ENCODE results near the gene CILP. TPM values are rescaled to one million over a fixed set of nuclear protein-coding genes. Genes with fewer than 3 reads are reported as not detected.

The CILP gene
- total RNA-seq, 4 donors from 2014 or later, result 5.4 to 49.9 (median 41.6) TPM

DNA sequence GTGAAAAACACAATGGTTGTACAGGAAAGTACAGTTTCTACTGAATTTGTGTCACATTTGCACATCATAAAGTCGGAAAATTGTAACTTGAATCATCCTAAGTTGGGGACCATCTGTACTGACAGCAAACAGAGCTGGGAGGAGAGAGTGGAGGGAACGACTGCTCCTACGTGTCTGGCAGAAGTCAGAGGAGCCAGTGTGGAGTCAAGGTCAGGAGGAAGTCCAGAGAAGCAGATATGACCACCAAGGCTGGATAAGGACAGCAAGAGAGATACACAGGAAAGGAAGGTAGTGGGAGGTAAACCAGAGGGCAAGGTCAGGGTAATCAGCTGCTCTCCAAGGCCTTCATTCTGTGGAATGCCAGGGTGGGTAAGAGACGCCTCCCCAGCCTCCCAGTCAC is 2.7 kb upstream of the CILP start:
- no peaks in the 10 kb centered on the region for H3K9me3 ChIP-seq
- TF ChIP-seq CTCF (IDR thresholded peaks at IDR 0.05 in 4 of 5, conservative IDR thresholded peaks at IDR 0.05 in 1 of 5), result no peak
- no peak for TF ChIP-seq POLR2A (IDR thresholded peaks at IDR 0.05)
- no peak for DNase-seq
- H3K36me3 ChIP-seq, result no peaks in the 10 kb centered on the region
- no peak for ATAC-seq
- H3K27ac ChIP-seq, result no peak overlapping the region
- intact Hi-C loops (cut with DNase I; ENCODE audit: low total_unique reads) (no loop called here), in situ Hi-C loops (cut with MboI; ENCODE audit: low sequenced_read_pairs in 4 of 4) (no loop called here)
- no peak overlapping the region for H3K4me3 ChIP-seq
- peaks cover 8 to 29% of the 10 kb centered on the region in 2 donors for H3K4me1 ChIP-seq
- H3K27me3 ChIP-seq, result no peaks in the 10 kb centered on the region

DNA sequence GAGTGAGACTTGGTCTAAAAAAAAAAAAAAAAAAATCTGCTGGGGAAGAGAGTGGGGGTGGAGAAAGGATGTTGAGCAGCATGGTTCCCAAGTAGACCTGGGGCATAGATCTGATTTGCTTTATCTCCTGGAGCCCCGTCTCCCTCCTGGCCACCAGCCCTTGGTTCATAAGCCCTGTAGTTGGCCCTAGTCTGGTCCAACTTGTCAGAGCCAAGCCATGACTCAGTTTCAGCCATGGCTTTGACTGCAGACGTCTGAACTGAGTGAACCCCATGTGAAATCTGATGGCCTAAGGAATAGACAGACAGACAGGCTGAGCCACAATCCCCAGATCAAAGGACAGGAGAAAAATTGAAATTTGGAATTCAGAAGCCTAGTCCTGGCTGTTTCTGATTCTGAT is 2.0 kb upstream of the CILP start:
- Histone ChIP-seq H3K27me3 (no peaks in the 10 kb centered on the region), H3K4me3 (no peak overlapping the region), H3K36me3 (no peaks in the 10 kb centered on the region), H3K27ac (no peak overlapping the region), H3K4me1 (peaks cover 8 to 29% of the 10 kb centered on the region in 2 donors), H3K9me3 (no peaks in the 10 kb centered on the region)
- in situ Hi-C loops (cut with MboI; ENCODE audit: low sequenced_read_pairs in 4 of 4) (no loop called here), intact Hi-C loops (cut with DNase I; ENCODE audit: low total_unique reads) (no loop called here)
- DNase-seq, result peak in 1 of 2 donors; percentile 39
- TF ChIP-seq CTCF (IDR thresholded peaks at IDR 0.05 in 4 of 5, conservative IDR thresholded peaks at IDR 0.05 in 1 of 5), result no peak
- TF ChIP-seq POLR2A (IDR thresholded peaks at IDR 0.05), result no peak
- no peak for ATAC-seq

DNA sequence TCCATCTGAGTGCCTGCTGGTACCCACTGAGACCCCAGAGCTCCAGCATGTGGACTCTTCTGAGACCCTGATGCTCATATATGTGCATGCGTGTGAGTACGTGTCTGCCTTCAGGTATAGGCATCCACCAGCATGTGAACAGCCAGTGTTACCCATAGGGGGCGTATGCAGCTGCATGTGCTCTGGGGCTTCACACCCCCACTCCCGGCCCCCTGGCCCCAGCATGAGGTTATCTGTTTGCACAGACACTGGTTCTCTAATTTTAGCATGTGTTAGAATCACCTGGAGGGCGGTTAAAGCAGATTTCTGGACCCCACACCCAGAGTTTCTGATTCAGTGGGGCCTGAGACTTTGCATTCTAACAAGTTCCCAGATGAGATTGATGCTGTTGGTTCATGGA is 824 bp upstream of the CILP start:
- Histone ChIP-seq H3K4me3 (no peak overlapping the region), H3K27me3 (no peaks in the 10 kb centered on the region), H3K4me1 (peaks cover 8 to 29% of the 10 kb centered on the region in 2 donors), H3K27ac (peak overlapping the region; percentile 41 to 77 (median 60)), H3K36me3 (no peaks in the 10 kb centered on the region), H3K9me3 (no peaks in the 10 kb centered on the region)
- no peak for ATAC-seq
- intact Hi-C loops (cut with DNase I; ENCODE audit: low total_unique reads) (no loop called here), in situ Hi-C loops (cut with MboI; ENCODE audit: low sequenced_read_pairs in 4 of 4) (no loop called here)
- no peak for DNase-seq
- TF ChIP-seq CTCF (IDR thresholded peaks at IDR 0.05 in 4 of 5, conservative IDR thresholded peaks at IDR 0.05 in 1 of 5) (no peak), POLR2A (IDR thresholded peaks at IDR 0.05) (no peak)

DNA sequence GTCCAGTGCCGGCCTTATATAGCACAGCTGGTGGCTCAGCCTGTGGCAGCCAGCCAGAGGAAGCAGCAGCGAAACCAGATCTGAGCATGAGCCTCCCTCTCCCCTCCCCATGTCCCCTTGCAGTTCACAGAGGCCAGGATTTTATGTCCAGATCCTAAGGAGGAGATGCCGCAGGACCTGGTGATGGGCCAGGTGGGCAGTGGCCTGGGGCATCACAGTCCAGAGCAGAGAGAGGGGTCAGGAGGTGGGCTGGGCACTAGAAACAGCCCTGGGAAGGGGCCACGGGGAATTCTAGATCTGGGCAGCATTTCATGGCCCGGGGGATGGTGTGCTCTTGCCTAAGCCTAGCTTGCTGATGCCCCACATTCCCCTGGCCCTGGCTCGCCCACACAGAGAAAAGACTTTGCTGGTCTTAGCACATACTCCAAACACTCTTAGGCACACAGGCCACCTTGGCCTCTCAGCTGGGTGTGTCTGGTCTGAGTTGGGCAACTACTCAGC is 259 bp upstream of the CILP start:
- peak; percentile 51 to 69 for DNase-seq
- H3K4me1 ChIP-seq, result peaks cover 8 to 29% of the 10 kb centered on the region in 2 donors
- ATAC-seq, result peak; percentile 79 to 81
- H3K36me3 ChIP-seq, result no peaks in the 10 kb centered on the region
- H3K27me3 ChIP-seq, result no peaks in the 10 kb centered on the region
- H3K9me3 ChIP-seq, result no peaks in the 10 kb centered on the region
- H3K4me3 ChIP-seq, result peak overlapping the region in 1 of 4 donors; percentile 29
- in situ Hi-C loops (cut with MboI; ENCODE audit: low sequenced_read_pairs in 4 of 4) (no loop called here), intact Hi-C loops (cut with DNase I; ENCODE audit: low total_unique reads) (no loop called here)
- H3K27ac ChIP-seq, result peak overlapping the region; percentile 41 to 77 (median 60)
- TF ChIP-seq POLR2A (IDR thresholded peaks at IDR 0.05) (no peak), CTCF (IDR thresholded peaks at IDR 0.05 in 4 of 5, conservative IDR thresholded peaks at IDR 0.05 in 1 of 5) (no peak)

Measured in gastrocnemius medialis (tissue), 4 donors.